Measurements from ENCODE around the gene FBXW2.
"Not testable (repeated sequence)": the region's sequence is repeated elsewhere in the genome, so short reads cannot be mapped to it uniquely, and the experiment has no call there.

Gene FBXW2

GRCh38 chr9:120778758-120779157 is 14.5 kb downstream of the FBXW2 start:
- no peak for DNase-seq (ENCODE audit: low read depth)

- no peak for DNase-seq (ENCODE audit: low read depth)
These were observed 16.0 kb downstream of the FBXW2 start for GRCh38 chr9:120777229-120777628.

- DNase-seq (ENCODE audit: low read depth), result no peak
These were observed 16.4 kb downstream of the FBXW2 start for GRCh38 chr9:120776788-120777187.

GRCh38 chr9:120775859-120776258 is 17.4 kb downstream of the FBXW2 start:
- no peak for DNase-seq (ENCODE audit: low read depth)

GRCh38 chr9:120774719-120775118 is 18.5 kb downstream of the FBXW2 start:
- no peak for DNase-seq (ENCODE audit: low read depth)

GRCh38 chr9:120773256-120773655 is 20.0 kb downstream of the FBXW2 start:
- DNase-seq (ENCODE audit: low read depth), result no peak

GRCh38 chr9:120770931-120771330 is 22.3 kb downstream of the FBXW2 start:
- no peak for DNase-seq (ENCODE audit: low read depth)

- no peak for DNase-seq (ENCODE audit: low read depth)
These were observed 24.3 kb downstream of the FBXW2 start for GRCh38 chr9:120768886-120769285.

GRCh38 chr9:120768247-120768646 is 25.0 kb downstream of the FBXW2 start:
- no peak for DNase-seq (ENCODE audit: low read depth)

GRCh38 chr9:120767451-120767850 is 25.8 kb downstream of the FBXW2 start:
- DNase-seq (ENCODE audit: low read depth), result no peak

GRCh38 chr9:120765910-120766425 is 27.2 kb downstream of the FBXW2 start:
- DNase-seq (ENCODE audit: low read depth), result no peak

GRCh38 chr9:120764476-120764875 is 28.7 kb downstream of the FBXW2 start:
- no peak for DNase-seq (ENCODE audit: low read depth)

GRCh38 chr9:120761006-120761405 is 32.2 kb downstream of the FBXW2 start:
- DNase-seq (ENCODE audit: low read depth), result no peak

GRCh38 chr9:120759755-120760400 is 33.3 kb downstream of the FBXW2 start:
- no peak for DNase-seq (ENCODE audit: low read depth)

- no peak for DNase-seq (ENCODE audit: low read depth)
These were observed 34.7 kb downstream of the FBXW2 start for GRCh38 chr9:120758544-120758943.

GRCh38 chr9:120757026-120757913 is 35.9 kb downstream of the FBXW2 start:
- no peak for DNase-seq (ENCODE audit: low read depth)

GRCh38 chr9:120756531-120756930 is 36.7 kb downstream of the FBXW2 start:
- no peak for DNase-seq (ENCODE audit: low read depth)

- DNase-seq (ENCODE audit: low read depth), result peak; percentile 19
These were observed 37.3 kb downstream of the FBXW2 start for GRCh38 chr9:120755810-120756434.

GRCh38 chr9:120755044-120755443 is 38.2 kb downstream of the FBXW2 start:
- DNase-seq (ENCODE audit: low read depth), result no peak

GRCh38 chr9:120750421-120750820 is 42.8 kb downstream of the FBXW2 start:
- DNase-seq (ENCODE audit: low read depth), result no peak

GRCh38 chr9:120746366-120746765 is 46.9 kb downstream of the FBXW2 start:
- DNase-seq (ENCODE audit: low read depth), result not testable (repeated sequence)

- DNase-seq (ENCODE audit: low read depth), result no peak
These were observed 47.9 kb downstream of the FBXW2 start for GRCh38 chr9:120745278-120745677.

GRCh38 chr9:120742951-120743416 is 50.2 kb downstream of the FBXW2 start:
- DNase-seq (ENCODE audit: low read depth), result no peak
